IPS-18c (cell line): Measurements from ENCODE around the gene GPER1.
"Not testable (repeated sequence)": the region's sequence is repeated elsewhere in the genome, so short reads cannot be mapped to it uniquely, and the experiment has no call there.

Experiments
- H3K4me3 ChIP-seq: 2 replicates; pipeline ENCODE4 v1.7.0; 2013; ENCODE audit warnings: low read depth, mild to moderate bottlenecking, low read length, moderate library complexity; ENCODE audit not compliant: insufficient read depth
- H3K9me3 ChIP-seq: one replicate; pipeline ENCODE4 v1.6.1; 2013; ENCODE audit warnings: mild to moderate bottlenecking, low read length, moderate library complexity; ENCODE audit not compliant: control insufficient read depth, insufficient read depth

Gene GPER1

DNA sequence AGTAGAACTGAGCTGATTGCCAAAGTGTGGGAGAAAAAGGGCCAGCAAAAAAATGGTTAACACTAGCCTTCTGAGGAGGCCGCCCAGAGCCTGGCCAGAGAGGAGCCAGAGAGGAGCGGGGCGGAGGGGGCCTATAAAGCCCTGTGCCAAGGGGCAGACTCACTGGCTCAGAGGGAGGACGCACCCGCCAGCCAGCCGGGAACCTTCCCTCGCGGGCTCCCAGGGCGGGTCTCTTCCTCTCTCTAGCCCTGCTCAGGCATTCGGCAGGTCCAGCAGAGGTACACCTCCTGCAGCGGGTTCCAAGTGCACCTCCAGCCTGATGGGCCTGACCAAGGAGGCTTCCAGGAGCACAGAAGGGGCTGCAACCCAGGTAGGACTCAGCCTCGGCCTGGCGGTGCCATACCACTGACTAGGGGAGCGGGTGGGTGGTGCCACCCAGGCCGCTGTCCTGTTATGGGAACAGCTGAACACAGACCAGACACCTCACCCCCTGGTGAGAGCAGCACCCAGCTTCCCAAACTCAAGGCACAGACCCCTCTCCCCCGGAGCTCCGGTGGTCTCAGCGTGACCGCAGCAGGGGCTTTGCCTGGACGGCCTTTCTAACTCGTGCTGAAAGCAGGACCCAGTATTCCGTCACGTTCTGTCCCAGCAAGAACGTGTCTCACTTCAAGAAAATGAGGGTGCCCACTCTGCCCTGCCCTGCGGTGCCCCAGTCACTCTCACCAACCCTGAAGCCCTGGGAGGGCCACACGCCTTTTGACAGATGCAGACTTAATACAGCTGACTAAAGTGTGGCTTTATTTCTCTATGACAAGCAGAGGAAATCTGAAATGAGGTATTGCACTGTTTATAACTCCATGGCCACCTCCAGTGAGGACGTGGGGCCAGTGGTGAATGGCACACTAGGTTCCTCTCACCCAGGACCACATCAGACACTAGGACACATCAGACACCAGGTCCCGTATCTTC lies at the start of gene GPER1:
TSS of gene GPER1 (plus strand) at position 162 of the 969 bp plus-strand sequence. CDS start 3,616 bp downstream, outside the sequence.
- Histone ChIP-seq H3K4me3 (peak within 1 kb of the TSS; percentile 15; the same call in 1 of the 2 replicates), H3K9me3 (no peaks in the 10 kb centered on the region)

DNA sequence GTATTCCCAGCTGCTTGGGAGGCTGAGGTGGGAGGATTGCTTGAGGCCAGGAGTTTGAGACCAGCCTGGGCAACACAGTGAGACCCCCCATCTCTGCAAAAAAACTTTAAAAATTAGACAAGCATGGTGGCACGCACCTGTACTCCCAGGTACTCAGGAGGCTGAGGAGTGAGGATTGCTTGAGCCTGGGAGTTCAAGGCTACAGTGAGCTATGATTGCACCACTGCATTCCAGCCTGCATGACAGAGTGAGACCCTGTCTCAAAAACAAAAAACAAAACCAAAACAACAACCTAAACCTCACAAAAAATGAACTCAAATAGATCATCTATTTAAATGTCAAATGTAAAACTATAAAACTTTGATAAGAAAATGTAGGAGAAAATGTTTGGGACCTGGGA lies 47.7 kb upstream of the GPER1 start:
- not testable (repeated sequence) for H3K9me3 ChIP-seq, H3K4me3 ChIP-seq

DNA sequence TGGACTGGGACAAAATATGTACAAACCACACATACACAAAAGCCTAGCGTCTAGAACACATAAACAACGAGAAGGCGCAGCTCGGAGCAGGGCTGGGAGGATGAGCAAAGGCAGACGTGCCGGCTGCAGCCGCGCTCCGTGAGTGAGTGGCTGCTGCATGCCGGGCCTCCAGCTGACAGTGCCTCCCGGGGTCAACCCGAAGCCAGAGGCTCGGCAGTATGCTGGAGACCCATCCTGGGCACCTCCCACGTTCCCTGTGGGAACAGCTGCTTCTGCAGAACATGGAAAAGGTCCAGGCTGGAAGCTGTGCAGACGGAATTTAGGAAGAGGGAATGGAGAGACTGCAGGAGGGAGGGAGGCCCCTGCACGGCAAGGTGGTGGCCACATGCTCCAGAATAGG lies 47.1 kb upstream of the GPER1 start:
- Histone ChIP-seq H3K4me3 (no peak overlapping the region), H3K9me3 (peaks cover 2% of the 10 kb centered on the region)

DNA sequence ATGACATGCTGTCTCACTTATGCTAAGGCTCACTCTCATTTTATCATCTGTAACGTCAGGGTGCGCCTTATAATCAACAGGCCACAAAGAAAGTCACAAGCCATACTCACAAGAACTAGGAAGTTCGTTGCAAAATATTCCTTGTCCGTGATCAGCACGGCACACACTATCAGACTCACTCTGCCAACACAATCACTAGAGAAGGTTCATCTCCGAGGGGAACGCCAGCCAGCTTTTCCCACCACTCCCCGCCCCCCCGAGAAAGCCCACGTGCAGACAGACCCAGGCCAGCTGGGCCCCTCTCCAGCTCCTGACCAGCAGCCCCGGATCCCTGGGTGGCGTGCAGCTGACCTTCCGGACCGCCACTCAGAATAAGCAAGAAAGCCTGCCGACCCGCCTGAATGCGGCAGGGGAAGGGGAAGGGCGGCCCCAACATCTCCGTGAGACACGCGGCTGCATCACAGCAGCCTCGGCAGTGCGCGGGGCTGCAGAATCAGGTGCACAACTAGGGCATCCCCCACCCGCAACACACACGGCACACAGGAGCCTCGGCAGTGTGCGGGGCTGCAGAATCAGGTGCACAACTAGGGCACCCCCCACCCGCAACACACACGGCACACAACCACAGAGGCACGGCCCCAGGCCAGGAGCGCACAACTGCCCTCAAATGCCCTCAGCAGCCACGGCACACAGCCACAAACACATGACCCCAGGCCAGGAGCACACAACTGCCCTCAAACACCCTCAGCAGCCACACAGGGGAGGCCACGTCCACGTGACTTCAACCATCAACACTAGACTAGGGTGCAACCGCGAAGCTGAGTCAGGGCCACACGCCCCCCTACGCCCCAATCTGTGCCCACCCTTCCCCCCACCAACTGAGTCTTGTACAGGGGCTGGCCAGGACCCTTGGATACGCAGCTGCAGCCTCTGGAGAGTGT lies 46.1 kb upstream of the GPER1 start:
- H3K9me3 ChIP-seq = no peaks in the 10 kb centered on the region
- no peak overlapping the region for H3K4me3 ChIP-seq

- Histone ChIP-seq H3K9me3 (no peaks in the 10 kb centered on the region), H3K4me3 (no peak overlapping the region)
Measured at GRCh38 chr7:1042492-1042833, 45.5 kb upstream of the GPER1 start.

DNA sequence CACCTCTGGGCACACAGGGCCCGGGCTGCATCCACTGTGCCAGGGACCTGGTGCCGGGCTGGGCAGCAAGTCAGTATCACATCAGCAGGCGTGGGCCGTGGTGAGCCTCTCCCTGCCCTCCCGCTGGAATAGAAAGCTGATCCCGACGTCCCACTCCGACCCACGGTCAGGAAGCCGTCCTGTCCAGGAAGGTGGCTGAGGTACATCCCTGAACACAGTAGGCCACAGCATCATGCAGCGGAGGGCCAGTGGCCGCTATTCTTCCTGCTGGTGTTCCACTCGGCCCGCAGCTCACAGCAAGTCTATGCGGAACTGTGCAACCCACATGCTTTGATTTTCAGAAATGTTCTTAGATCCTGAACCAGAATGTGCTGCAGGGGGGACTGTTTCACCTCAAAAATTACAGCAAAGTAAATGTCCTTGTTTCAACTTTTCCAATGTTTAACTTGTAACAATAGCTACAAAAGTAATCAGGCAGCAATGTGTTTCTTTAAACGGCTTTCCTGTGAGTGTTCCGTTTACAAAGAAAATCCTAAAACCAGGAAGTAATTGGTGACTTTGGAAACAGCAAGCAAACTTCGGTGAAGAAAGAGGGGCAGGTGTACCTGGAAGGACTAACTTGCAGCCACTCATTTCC lies 44.2 kb upstream of the GPER1 start:
- Histone ChIP-seq H3K4me3 (peak overlapping the region; percentile 49), H3K9me3 (no peaks in the 10 kb centered on the region)

DNA sequence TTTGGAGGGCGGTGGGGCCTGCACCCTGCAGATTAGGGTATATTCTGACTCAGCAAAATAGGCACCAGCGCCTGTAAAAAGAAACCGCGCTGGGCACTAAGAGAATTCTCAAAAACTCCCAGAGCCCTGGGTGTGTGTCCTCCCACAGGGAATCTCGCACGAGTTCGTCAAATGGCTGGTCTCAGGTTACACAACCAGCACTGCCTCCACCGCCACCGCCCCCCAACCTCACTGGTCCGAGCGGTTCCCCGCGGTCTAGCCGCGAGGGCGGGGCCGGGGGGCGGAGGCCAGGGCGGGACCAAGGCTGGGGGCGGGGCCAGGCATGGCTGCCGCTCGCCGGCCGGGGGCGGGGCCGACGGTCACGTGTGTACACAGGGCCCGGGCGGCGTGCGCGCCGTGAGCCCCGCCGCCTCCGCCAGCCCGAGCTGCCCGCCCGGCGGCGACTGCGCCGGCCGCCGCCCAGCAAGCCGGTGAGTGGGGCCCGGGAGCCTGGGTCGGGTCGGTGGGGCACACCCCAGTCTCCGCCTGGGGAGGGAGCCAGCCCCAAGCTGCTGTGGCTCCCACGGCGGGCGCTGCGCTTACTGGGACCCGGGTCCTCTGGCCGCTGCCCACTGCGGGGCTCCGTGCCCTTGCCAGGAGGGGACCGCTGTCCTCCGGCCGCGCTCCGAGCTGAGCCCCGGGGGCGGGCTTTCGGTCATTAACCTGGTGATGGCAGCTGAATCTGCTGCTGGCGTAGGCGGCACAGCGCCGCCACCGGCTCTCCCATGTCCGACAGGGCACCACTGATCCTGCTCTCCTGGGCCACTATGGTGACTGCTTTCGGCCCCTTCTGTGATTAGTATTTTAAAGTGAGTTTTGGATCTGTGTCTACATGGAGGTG lies 43.5 kb upstream of the GPER1 start, which contains the start of gene GPR146:
TSS of gene GPR146 (plus strand) at position 358 of the 880 bp plus-strand sequence. CDS start 12,970 bp downstream, outside the sequence.
- H3K9me3 ChIP-seq = no peaks in the 10 kb centered on the region
- H3K4me3 ChIP-seq = peak within 1 kb of the TSS; percentile 71

DNA sequence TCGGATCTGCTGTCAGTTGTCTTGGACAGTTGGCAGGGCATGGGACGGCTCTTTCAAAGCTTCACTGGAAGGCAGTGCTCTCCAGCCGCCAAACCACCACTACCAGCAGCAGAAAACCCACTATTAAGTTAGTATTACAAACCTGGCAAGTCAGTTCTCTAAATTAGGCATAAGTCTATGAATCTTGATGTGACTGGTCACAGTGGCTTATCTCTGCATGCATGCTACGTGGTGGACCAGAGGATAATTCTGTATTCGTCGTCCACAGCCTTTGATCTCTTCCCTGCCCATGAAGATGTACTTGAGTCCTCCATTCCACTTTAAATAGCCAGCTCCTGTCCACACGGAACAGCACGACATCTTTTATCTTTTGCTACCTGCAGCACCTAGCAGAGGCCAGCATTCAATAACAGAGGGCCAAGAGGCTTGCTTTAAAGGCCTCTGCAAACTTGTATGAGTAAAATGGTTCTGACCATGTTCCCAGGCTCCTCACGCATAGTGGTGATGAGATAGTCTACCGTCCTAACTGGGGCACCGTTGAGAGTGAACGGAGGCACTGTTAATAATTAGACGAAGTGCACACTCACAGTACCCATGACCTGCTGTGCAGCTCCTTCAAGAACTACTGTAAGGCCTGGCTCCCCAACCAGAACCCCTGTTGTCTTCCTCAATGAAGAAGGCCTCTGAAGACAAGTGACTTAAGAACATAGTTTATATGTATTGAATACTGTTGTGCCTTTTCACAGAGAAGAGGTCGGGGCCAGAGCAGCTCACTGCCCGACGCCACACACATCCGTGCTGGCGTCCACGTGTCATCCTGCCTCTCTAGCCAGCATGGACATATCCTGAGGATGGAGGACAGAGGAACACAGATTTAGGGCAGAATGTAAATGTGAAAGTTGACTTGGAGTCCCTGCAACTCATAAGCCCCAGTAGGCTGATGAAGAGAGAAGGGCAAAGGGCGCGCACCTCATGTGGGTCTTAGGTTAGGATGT lies 42.5 kb upstream of the GPER1 start:
- H3K9me3 ChIP-seq = no peaks in the 10 kb centered on the region
- H3K4me3 ChIP-seq = peak overlapping the region; percentile 71

GRCh38 chr7:1046722-1047679 lies 40.9 kb upstream of the GPER1 start:
- Histone ChIP-seq H3K9me3 (no peaks in the 10 kb centered on the region), H3K4me3 (no peak overlapping the region)

GRCh38 chr7:1049006-1049741 lies 38.7 kb upstream of the GPER1 start:
- Histone ChIP-seq H3K9me3 (no peaks in the 10 kb centered on the region), H3K4me3 (no peak overlapping the region)

DNA sequence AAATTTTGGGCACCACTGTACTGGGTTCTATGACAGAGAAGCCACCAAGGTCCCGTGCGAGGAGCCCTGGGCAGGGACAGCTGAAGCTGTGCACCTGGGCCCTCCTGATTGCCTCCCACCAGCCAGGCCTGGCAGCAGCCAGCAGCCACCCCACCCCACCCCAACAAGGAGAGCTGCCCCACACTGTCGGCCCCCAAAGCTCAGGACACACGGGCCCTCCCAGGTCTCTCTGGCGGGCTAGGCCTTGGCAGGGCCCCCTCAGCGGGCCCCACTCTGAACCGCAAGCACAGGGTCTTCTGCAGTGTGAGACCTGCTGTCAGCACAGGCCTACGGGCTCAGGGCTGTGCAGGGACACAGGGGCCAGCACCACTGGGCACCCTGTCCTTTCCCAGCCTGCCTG lies 38.1 kb upstream of the GPER1 start:
- no peak overlapping the region for H3K4me3 ChIP-seq

DNA sequence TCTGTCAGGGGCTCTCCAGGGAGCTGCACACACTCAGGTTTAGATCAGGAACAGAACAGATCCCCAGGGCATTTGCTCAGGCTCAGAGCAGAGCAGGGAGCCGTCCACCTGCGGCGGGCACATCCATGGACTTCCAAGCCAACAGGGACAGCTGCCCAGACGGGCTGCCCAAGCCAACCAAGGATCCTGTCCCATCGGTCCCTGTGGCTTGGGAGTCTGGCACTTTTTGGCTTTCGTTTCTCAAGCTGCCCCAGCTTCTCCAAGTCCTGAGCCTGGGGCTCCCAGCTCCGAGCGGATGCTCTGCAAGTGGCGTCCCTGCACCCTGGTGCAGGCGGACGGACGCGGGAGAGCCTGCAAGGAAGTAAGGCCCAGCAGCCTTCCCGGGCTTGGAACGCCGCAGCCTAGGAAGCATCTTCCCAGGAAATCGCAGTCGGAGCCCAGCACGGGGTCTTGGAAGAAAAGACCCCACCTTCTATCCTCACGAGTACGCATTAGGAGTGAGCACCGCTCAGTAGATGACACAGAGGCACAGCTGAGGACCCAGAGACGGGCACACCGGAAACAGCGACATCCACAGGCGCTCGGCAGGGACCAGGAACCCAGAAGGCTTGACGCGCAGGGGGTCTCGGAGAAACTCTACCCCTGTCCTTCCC lies 37.5 kb upstream of the GPER1 start:
- H3K9me3 ChIP-seq = no peaks in the 10 kb centered on the region
- no peak overlapping the region for H3K4me3 ChIP-seq

More for the DNA sequence above, 38.1 kb upstream of the GPER1 start:
- no peaks in the 10 kb centered on the region for H3K9me3 ChIP-seq

DNA sequence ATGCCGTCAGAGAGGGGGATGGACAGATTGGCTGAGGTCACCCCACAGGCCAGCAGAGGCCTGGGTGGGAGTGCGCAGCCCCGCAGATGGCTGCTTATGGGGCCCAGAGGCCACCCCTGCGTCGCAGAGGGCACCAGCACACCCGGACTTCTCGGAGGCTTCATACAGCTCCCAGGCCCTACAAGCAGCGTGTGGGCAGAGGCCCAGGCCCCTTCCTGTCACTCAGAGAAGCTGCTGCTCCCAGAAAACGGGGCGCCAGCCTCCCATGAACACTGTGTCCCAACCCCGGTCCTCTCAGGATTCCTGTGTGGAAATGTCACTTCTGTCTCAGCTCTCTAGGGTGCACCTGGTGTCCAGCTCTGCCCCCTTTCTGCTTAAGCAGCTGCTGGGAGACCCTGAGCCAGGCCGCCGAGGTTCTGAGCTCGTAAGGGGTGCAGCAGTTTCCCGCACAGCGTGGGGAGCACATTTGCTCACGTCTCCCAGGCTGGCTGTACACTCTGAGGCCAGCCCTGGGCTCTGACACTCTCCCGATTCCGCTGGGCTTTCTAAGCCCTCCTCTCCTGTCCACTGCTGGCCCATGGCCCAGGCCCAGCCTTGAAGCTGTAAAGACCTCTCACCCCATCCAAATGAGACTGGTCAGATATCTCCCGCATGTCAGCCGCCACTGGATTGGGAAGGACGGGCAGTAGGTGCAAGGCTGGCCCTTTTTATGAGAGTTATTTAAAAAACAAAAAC lies 36.8 kb upstream of the GPER1 start:
- H3K4me3 ChIP-seq = no peak overlapping the region
- no peaks in the 10 kb centered on the region for H3K9me3 ChIP-seq
